Caki2 (cell line): ENCODE results near the gene HOXB9. TPM values are rescaled to one million over a fixed set of nuclear protein-coding genes. Genes with fewer than 3 reads are reported as not detected.

Experiments used
- DNase-seq: peaks from one replicate; pipeline ENCODE4 v3.0.0-alpha.2; 2015; ENCODE audit warnings: low read depth
- in situ Hi-C: cut with HindIII; loops from 2 replicates; pipeline ENCODE4 v1.10.0; 2016; ENCODE audit warnings: low sequenced_read_pairs, low pct_unique_long_range_greater_than_20kb, mixed read lengths
- total RNA-seq: library from RNA; depleted of rRNA; stranded (reverse); fragments of >200 nt; shearing (Covaris generic); gene quantifications from 2 replicates; pipeline ENCODE4 v1.2.3, GENCODE V29; 2014; ENCODE audit warnings: low replicate concordance

The HOXB9 gene
- total RNA-seq, 1 experiment from 2014 or later, result 2.1 TPM

DNA sequence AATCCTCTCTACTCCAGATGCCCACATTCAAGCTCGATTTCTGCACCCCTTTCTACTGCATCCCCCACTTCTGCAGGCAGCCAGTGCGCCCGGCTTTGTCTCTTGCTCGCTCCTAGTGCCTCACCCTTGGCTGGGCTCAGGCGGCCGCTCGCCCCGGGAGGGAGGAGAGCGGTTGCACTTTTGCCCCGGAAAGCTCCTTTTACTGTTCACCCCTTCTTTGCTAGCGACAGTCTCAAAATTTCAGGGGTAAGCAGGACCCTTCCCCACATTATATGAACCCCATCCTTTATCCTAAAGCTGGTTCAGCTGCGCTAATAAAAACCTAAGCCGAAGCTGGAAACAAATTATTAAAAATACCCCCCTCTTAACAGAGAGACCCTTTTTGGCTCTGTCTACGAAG, 33.6 kb downstream of the HOXB9 start:
- in situ Hi-C loops, result no loop called here
- DNase-seq, result no peak

DNA sequence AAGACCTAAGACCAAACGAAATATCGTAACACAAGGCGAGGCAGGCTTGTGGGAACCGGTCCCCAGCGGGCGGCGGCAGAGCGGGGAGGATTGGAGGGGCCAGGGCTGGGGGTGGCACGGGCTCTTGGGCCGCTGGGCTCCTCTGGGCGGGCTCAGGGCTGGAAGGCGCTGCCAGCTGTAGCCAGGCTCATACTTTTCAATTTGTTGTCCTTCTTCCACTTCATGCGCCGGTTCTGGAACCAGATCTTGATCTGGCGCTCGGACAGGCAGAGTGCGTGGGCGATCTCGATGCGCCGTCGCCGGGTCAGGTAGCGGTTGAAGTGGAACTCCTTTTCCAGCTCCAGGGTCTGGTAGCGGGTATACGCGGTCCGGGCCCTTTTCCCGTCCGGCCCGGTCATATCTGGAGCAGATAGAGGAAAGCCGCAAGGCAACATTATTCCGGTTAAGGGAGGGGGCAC, 34.1 kb downstream of the HOXB9 start:
- DNase-seq, result no peak
- in situ Hi-C loops, result no loop called here

DNA sequence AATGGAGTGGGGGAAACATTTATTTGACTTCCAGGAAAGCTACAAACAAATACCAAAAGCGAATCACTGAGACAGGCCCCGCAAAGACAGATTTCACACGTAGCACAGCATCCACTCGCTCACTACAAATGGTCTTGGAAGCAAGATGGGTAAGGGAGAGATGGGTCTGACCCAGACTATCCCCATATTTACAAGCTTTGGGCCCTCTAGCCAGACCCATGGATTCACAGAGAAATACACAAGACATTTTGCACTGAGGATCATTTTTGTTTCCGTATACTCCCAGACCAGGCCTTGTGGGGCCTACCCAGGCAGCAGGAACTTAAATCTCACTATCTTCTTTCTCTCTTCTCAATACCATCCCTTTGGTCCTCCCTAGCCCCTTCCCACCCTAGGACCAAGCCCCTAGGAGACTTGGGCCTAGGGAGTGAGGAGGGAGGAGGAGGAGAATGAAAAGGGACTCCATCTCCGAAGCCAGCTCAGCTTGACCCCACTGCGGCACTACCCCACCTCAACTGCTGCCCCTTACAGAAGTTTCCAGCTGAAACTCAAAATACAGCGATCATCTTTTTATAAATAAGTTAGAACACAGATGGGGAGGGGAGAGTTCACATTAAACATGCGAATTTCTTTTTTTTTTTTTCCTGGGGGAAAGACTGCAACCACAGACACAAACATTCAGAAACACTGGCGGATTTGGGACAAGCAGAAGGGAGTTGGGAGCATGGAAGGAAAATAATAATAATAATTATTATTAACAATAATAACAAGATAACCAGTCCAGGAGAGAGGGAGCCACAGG, 34.7 kb downstream of the HOXB9 start:
- in situ Hi-C loops, result no loop called here
- no peak for DNase-seq

DNA sequence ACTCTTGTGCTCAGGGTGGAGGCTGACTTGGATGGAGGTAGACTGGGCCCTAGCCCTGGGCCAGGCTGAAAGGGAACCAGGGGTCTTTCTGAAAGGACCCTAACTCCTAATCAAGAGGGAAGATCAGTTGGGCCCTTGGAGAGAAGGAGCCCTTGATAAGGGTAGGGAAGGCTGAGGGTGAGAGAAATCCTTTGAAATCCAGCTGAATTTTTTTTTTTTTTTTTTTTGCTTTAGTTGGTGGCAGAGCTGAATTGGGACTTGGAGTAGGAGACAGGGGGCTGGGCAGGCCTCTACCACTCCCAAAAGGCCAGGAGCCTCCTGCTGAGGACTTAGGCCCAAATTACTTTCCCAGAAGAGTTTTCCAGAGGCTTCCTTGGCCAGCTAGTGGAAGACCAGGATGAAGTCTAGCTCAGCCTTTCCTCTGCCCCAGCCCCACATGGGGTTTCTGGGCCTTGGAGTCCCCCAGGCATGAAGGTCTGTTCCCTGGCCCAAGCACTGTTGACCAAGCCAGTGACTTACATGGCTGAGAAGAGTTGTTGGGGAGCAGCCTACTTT, 35.5 kb downstream of the HOXB9 start:
- in situ Hi-C loops, result no loop called here
- no peak for DNase-seq

DNA sequence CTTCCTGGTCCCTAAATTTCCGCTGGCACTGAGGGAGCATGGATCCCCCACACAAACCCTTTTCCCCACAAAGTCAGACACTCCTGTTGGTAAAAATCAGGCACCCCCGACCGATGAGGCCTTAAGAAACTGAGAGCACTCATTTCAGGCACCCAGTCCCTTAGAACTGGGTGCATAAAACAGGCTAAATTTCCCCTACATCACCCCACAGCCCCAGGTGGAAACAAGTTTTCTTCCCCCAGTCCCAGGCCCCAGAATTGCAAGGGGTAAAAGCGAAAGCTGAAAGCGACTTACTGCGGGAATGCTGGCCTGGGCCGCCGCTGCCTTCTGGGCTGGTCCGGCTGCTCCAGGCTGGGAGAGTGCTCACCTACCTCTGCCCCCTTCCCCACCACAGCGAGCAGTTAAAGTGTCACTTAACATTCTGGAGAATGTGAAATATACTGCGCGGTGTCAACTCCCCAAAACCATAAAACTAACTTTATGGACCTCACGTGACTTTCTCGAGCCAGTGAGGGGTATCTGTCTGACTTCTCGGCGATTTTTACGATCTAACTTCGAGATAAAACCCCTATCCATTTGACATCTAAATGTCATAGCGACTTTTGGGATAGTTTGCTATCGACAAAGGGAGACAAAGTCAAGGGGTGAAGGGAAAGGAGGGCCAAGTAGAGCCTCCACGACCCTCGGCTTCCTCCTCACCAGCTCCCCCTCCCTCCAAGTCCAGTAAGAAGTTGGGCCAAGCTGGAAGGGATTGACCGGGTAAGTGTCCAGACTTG, 36.1 kb downstream of the HOXB9 start, which contains the start of gene HOXB3:
Gene HOXB3 (minus strand): TSS at position 411 of the 776 bp plus-strand sequence. CDS start 37,767 bp downstream, outside the sequence.
- no peak for DNase-seq
- in situ Hi-C loops, result no loop called here

DNA sequence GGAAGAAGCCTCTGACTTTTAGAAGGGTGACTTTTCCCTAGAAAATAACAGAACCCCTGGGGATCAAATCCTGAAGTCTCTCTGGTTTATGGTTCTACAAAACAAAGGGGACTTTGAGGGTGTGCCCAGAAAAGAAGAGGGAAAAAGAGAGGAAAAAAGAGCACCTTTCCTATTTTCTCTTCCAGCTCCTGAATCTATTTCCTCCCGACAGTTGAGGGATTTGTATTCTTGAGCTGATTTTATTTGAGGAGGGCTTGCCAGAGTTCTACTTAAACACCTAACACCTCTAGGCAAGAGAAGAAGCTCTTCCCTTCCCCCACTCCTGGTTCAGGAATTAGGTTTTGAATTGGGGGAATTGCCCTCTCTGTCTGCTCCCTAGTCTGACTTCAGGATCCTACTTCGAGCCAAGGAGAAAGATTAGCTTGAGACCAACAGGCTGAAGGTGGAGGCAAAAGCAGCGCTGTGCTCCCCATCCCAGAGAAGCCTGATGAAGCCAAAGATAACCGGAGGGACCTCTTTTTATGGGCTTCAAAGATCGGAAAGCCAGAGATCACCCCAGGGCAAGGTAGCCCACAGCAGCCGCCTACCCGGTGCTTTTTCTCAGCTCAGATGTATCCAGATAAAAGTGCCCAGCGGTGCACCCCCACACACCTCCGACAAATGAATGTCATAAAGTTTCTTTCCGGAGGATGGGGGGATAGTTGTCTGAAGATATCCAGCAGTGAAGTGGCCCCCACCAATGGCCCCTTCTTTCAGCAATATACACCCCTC, 36.9 kb downstream of the HOXB9 start:
- in situ Hi-C loops, result no loop called here
- no peak for DNase-seq

DNA sequence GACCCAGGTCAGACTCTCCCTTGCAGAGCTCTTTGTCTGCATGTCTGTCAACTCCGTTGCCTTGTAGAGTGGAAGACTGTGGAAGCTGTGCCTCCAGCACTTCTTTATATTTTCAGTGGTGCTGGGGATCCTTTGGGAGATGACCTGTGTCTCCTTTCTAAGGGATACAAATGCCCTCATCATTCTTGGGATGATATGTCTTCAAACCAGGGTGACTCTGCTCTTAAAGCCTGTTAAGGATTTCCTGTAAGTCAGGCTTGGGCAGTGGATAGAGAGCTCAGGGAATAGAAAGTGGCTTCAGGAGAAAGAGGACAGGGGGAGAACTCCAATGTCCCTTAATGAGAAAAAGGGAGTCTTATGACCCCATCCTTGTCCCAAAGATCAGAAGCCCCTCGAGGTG, 37.6 kb downstream of the HOXB9 start:
- in situ Hi-C loops, result no loop called here

DNA sequence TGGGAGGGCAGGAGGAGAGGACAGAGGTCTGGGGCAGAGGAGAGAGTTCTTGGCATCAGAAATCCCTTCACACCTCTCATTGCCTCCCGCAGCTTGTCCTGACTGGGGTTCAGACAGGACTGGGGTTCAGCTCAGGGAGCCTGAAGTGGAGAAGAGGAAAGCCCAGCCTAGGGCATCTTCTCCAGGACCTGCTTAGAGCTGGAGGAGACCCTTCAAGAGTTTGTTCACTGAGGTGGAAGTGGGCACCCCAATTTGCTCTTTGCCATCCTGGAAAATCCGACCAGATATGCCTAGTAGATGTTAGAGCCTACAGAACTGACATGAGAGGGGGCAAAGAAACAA, 38.1 kb downstream of the HOXB9 start:
- DNase-seq, result no peak
- in situ Hi-C loops, result no loop called here

More for the DNA sequence above, 37.6 kb downstream of the HOXB9 start:
- no peak for DNase-seq

DNA sequence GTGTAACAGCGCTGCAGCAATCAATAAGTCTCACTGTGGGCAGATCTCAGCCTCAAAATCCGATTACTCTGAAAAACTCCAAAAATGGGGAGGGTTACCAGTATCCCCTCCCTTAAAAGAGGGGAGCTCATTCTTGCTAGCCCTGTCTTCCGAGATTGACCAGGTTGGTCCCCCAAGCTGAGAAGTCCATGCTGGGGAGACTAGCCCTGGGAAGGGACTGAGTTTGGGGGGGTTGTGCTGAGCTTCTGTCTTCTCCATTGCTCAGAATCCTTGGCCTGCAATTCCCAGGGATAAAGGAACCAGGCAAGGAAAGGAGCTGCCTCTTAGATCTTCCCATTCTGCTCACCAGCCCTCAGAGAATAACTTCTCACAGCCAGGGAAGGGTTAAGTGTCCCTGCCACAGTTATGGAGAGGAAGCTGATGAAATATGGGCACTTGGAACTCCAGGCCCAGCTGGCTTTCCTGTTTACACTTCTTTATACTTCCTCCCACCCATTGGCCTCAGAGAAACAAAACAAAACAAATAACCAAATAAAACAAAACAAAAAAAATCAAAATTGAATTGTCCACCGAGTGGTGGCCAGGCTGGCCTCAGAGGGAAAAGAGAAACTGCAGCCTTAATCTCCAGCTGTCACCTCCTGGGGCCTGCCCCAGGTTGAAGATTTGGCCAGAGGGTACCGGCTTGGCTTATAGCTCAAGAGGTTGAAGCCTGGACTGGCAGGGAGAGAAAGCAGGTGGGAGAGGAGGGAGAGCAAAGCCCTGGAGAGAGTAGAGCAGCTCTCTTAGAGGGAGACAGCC, 38.7 kb downstream of the HOXB9 start:
- no peak for DNase-seq
- in situ Hi-C loops, result no loop called here

DNA sequence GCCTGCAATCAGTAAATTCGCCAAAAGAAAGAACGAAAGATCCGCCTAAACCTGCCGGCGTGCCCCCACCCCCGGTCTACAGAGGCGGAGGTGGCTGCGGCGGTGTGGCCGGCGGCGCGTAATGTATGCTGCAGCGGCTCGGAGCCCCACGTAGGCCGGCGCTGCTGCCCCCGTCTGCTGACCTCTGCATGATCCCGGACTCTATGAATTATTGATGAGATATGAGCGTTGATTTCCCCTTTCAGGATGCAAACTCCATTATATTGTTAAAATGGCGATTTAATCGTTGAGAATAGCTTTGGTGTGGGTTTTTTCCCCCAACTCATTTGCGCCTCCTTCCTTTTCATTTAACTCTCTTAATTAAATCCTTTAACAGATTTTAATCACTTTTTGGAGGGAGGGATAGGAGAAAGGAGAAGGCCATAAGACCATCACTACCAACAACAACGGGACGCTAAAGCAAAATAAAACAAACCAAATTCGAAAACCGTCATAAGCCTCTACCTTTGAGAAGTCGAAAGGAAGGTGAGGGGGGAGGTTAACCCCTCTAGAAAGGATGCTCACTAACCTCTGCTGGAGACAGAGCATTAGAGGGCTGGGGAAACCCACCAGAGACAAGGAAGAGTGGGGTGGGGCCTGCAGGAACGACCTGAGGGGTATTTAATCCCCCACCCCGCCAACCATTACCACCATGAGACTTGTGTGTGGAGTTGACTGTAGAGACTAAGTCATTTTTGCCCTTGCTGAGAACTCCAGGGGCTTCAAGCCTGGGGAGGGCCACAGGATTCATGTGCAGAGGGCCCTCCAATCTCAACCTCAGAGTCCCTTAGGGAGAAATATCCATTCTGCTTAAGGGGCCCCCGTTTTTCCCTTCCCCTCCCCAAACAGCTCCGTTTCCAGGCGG, 39.6 kb downstream of the HOXB9 start:
- no peak for DNase-seq
- in situ Hi-C loops, result no loop called here

DNA sequence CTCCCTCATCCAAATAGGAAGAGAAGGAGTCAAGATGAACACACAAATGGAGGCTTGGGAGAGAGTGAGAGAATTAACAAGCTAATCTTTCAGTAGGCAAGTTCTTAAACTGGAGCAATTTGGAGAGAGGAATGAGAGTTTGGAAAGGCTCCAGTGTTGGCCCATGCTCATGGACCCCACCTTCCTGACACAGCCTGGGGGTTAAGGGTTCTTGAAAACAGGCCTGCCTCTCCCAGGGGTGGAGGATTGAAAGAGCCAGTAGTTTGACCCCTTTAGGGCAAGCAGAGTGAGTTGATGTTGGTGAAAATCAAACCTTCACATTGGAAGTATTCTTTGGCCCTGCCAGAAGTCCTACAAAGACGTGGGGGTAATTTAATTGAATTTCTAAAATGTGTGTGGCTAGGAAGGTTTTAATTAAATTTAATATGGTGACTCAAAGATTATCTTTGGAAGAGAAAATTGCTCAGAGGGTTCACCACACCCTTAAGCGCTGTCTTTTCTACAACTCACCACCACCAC, 41.9 kb downstream of the HOXB9 start:
- no peak for DNase-seq
- in situ Hi-C loops, result no loop called here

DNA sequence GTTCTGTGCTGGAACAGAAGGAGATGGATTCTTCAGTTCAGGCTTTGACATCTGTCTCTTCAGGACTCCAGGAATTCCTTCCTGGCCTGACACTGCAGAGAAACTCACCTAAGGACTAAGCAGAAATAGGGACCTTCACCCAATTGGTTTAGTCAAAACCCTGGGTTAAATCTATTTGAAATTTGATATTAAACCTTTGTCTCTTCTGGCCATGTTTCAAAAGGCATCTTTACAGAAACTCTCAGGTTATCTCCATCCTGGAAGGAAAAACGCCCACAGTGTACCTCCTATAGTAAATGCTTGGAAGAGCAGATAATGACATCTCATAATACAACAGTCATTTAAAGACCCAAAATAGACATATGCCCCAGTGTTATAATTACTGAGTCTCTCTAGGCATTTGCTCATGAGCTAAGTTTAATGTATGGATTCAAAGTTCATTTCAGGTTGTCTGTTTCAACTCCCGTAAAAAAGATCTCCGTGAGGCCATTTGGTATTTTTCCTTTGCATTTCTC, 42.4 kb downstream of the HOXB9 start:
- in situ Hi-C loops, result no loop called here
- no peak for DNase-seq

DNA sequence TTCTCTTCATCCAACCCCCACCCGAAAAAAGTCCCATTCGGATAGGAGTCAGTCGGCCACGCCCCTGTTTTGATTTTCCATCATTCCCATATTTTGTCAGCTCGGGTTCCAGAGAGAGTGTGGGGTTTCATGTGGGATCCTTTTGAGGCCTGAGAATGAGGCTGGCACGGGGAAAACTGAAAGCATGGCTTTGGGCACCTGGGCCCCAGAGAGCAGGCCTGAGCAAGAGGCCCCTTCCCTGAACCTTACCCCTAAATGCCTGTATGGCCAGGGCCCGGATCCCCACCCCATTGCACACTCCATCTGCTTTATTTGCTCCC, 43.4 kb downstream of the HOXB9 start:
- in situ Hi-C loops, result no loop called here
- no peak for DNase-seq

DNA sequence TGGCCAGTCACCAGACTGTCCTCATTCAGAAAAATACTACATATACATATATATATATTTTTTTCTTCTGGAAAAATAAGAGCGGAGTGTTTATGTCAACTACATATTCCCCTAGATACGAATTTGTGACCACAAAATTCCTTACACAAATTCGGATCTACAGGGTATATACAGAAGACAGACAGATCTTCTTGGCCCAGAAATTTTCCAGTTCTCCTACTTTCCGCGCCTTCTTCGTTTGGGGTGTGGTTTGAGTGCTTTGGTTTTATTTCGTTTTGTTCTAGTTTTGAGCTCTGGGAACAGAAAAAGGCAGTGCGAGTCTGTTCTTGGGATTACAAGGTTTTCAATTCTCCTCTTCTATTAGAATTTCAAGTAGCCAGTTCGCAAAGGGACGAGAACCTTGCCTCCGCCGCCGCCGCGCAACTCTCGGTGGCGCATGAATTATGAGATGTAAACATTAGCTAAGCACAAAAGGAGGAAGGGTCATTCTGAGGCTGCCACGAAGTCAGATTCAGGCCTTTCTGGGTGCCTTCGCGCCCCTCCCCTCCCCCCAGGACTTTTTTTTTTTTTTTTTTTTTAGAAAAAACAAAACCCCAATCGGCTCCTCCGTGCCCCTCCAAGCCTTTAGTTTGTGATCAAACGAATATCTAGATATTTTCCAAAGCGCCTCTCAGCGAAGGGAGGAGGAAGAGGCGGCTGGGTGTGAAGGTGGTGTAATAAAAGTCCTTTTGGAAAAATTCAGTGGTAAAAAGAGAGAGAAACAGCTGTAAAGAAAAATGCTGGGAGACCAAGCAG, 46.2 kb downstream of the HOXB9 start:
- in situ Hi-C loops, result no loop called here
- no peak for DNase-seq

DNA sequence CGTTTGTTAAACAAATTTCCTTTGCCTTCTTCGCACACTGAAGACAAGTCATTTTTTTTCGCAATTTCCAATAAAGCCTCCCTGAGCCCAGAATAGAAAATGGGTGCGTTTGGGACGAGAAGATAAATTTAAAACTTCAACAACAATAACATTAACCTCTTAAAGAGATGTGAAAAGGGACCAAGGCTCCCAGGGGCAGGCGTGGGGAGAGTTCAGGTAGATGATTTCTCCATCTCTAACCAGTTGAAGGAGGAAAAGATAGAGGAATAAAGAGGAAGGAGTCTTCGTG, 46.7 kb downstream of the HOXB9 start:
- no peak for DNase-seq
- in situ Hi-C loops, result no loop called here
